ENCODE data around the gene FHOD3.

Gene FHOD3

GRCh38 chr18:36492604-36493329 is 195.3 kb downstream of the FHOD3 start:
- DNase-seq, result no peak

- no peak for DNase-seq
Observed at GRCh38 chr18:36493349-36494159, 196.0 kb downstream of the FHOD3 start.

DNA sequence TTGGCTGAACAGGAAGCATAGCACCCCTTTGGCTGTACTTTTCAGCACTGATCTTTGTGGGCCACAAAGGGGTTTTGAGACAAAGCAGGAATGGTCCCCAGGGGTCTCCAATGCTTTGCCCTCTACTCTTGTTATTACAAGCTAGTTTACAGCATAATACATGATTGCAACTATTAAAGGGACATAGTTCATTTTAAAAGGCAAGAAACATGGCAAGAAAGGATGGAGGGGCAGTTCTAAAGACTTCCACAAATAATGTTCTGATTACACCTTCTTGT is 196.6 kb downstream of the FHOD3 start:
- DNase-seq, result no peak

DNA sequence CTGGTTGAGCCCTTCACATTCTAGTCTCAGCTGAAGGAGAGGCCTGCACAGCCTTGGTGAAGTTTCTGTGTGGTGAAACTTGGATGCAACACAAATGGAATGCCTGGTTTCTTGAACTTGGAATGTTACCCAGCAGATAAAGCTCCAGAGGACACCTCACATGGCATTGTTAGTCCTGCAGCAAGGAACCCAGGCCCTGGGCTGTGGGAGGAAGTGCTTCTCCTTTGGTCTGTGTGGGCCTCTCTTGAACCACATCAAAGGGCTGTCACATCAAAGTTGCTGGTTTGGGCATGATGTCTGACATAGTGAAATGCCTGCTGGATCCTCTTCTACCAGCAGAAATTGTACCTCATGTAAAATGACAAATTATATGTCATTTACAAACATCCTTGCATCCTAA is 198.5 kb downstream of the FHOD3 start:
- DNase-seq, result peak; percentile 3

- no peak for DNase-seq
Observed at GRCh38 chr18:36499938-36500337, 202.4 kb downstream of the FHOD3 start.

DNA sequence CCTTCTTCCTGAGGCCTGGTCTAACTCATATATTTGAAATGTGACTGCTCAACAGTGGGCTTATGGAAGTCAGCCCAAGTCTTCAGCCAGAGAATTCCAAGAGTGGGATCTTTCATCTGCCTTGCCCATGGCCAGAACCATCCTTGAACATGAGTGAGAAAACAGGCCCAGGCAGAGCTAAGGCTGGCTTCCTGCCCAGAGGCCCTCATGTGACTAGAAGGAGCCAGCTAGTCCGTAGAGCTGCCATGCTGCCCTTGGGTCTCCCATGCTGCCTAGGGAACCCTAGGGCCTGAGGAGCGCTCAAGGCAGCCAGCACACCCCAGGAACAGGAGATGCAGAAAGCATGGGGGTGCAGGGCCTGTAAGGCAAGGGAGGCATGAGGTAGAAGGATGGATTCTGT is 203.6 kb downstream of the FHOD3 start:
- no peak for DNase-seq

GRCh38 chr18:36503477-36503876 is 206.0 kb downstream of the FHOD3 start:
- no peak for DNase-seq

GRCh38 chr18:36504928-36505327 is 207.4 kb downstream of the FHOD3 start:
- DNase-seq, result no peak

DNA sequence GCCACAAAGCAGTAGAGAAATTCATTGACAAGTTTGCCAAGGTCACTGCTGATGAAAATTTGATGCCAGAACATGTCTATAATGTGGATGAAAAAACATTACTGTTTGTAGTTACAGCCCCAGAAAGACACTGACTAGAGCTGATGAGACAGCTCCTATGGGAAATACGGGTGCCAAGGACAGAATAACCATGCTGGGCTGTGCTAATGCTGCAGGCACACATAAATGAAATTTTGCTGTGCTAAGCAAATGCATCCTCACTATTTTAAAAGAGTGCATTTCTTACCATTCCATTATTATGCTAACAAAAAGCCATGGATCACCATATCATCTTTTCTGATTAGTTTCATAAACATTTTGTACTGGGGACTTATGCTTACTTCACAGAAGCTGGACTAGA is 208.2 kb downstream of the FHOD3 start:
- DNase-seq, result no peak

DNA sequence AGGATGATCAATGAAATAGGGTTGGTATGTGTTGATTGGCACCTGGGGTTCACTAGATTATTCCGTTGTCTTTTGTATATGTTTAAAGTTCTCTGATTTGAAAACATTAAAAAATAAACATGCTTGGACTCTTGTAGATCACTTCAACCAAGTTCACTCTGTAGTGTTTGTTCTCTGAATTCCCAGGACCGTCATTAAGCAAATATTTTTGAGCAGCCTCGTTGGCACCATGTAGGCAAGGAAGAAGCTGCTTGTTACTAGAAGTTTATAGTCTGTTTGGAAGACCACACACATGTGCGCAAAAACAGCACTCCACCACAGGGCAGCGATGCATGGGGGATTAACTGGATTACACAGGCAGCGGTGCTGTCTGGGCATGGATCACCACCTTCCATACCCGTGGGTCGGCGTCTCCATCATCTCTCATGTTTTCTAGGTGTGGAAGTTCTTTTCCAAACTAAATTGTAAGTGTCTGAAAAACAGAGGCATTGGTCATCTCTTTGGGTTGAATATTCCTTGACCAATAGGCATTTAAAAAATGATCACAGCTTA is 212.2 kb downstream of the FHOD3 start:
- DNase-seq, result no peak

DNA sequence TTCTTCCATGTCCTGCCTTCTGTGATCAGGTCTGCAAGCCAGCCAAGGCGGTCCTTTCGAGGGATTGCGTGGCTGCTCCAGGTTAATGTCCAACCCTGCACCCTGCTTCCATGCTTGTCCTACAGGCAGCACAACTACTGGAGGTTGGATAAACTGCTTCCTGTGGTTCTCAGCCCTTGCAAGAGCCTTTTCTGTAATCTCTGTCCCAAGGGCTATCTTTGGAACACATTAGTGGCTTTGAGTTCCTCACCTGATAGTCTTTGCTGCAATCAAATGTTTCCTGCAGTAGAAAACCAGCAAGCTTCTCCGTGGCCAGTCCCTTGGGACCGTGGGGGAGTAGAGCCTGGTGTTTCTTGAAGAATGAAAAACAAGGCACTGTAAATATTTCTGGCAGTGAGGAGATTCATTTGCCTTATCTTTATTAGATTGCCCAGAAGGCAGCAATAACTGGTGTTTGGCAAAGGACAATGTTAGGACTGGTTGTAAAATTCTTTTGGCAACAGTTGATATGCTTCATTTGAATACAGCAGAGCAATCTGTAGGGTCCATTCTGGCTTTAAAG is 214.4 kb downstream of the FHOD3 start:
- no peak for DNase-seq

DNA sequence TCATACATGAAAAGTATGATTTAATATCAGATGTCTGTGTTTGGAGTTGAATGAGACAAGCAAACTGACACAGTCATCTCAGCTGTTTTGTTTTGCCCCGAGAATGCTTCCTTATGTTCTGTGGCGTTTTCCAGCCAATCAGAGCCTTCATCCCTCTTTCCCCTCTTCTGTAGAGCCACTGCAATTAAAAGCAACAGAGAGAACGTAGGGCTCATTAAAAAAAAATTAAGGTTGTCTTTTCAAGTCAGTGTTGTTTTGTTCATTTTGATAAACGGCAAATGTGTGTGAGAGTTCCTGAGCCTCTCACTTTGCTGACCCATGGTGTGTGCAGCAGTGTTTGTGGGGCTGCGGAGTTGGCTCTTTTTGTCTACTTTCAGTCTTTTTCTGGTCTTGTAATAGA is 216.0 kb downstream of the FHOD3 start:
- DNase-seq, result no peak

GRCh38 chr18:36514778-36515177 is 217.3 kb downstream of the FHOD3 start:
- no peak for DNase-seq

- no peak for DNase-seq
Observed at GRCh38 chr18:36516258-36516657, 218.7 kb downstream of the FHOD3 start.

DNA sequence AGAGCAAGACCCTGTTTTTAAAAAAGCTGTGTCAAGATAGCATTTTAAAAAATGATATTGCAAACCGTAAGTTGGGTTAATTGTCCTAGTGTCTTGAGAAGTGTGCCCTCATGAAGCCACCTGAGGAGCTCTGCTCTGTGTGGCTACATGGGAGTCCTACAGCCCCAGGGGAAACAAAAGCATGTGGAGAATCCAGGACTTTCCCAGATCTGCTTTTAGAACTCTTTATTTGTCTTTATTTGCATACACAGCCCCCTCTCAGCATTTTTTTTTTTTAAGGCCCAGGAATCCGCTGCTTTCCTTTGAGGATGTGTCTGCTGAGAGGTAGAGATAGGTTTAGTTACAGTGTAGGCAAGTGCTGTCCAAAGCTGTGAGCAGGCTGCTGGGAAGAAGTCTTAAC is 219.2 kb downstream of the FHOD3 start:
- DNase-seq, result no peak

DNA sequence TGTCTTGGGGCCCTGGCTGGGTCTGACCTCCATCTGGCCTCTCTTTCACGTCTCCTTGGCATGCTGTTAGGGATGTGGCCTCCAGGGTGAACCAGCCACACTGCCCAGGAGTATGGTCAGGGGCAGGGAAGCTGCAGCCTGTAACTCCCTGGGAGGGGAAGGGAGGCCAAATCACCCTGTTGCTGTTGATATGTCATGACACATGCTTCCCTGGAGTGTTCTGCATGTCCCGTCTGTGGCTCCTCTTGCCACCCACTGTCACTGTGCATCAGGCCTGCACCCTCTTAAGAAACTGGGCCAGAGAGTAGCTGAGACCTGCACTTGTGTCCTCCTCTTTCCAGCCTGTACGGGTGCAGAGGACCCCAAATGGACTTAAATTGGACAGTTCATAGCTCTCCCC is 221.3 kb downstream of the FHOD3 start:
- DNase-seq, result no peak

GRCh38 chr18:36519358-36519757 is 221.8 kb downstream of the FHOD3 start:
- no peak for DNase-seq

DNA sequence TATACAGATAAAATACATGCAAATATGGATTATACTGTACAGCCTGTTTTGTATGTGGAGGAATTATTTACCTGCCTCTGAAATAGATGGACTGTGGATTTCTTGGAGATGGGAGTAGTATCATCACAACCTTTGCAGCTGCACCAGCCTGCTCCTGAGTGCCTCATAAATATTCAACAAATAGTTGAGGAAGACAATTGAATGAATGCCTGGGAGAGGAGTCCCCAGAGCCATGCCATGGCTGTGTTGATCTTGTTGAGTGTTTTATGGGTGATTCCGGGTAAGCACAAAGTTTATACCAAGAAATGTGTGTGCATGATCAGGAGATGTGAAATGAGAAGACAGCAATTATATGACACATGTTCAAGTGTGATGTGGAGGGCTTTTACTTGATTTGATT is 225.0 kb downstream of the FHOD3 start:
- no peak for DNase-seq

- no peak for DNase-seq
Observed at GRCh38 chr18:36525913-36526312, 228.4 kb downstream of the FHOD3 start.

GRCh38 chr18:36526611-36527010 is 229.1 kb downstream of the FHOD3 start:
- DNase-seq, result no peak

DNA sequence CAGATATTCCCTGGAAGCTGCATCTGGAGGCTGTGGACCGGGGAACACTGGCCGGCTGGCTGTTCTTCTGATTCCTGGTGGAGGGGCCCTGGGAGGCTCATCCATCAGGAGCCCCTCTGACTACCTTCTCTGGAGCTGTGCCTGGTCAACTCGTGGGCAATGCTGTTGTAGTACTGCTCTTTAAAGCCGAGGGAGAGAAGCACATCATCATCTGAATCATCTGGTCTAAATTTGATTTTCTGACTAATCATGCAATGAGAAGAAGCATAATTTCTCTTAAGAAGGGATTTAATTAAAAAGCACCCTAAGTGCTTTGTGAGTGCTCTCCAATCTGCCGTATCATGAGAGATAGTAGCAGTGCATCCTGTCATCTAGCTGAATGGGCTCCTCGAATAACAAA is 229.5 kb downstream of the FHOD3 start:
- no peak for DNase-seq

- DNase-seq, result no peak
Observed at GRCh38 chr18:36527740-36528455, 230.4 kb downstream of the FHOD3 start.

- no peak for DNase-seq
Observed at GRCh38 chr18:36529747-36530146, 232.2 kb downstream of the FHOD3 start.

All from CD4-positive, alpha-beta T cell treated with Interleukin-10 for 1 hour (primary cell).